Endometrium (tissue), 2 donors: Measurements from ENCODE around the gene TMOD2.
A peak's percentile ranks its signal among the peaks of the same experiment; 100 is the strongest.
"Not testable (repeated sequence)": the region's sequence is repeated elsewhere in the genome, so short reads cannot be mapped to it uniquely, and the experiment has no call there.

Experiments
- FAIRE-seq: peaks from 2 replicates; lab custom pipeline; 2012; peaks lifted over from hg19 to GRCh38; lab: Jason Lieb, UNC
- donor health status: control.
- donor health status: control.

The TMOD2 gene

DNA sequence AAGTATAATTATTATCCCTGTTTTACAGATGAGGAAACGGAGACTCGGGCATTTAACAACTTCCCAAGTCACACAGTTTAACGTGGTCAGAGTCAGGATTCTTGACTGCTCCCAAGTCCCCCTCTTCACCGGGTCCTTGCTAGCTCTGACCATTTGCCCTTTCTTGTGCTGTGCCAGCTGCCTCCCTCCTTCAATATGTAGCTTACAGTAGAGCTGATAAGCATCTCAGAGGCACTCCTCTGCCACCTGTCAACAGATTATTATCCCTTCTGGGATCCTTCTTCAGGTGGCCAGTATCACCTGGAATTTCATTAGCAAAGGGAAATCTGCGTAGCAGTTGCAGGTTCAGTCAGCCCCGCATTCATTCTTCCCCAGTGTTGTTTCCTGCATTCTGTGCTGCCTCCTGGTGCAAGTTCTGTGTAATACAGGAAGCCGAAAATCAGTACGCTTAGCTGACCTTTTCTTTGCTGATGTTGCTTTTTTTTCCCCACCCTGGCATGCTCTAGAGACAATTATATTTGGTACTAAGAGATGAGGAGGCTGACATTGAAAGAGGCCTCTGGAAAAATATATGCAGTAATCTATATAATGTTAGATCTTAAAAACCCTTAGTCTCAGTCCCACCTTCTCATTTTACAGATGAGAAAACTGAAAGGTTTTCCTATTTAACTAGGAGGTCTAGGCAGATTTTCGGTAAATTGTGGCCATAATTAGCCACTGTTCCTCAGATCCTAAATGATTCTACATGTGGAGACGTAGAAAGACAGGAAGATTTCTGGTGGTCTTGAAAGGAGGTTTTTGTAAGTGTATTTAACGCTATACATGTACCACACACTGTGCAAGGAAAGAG, 24.8 kb downstream of the TMOD2 start:
- no peak for FAIRE-seq

DNA sequence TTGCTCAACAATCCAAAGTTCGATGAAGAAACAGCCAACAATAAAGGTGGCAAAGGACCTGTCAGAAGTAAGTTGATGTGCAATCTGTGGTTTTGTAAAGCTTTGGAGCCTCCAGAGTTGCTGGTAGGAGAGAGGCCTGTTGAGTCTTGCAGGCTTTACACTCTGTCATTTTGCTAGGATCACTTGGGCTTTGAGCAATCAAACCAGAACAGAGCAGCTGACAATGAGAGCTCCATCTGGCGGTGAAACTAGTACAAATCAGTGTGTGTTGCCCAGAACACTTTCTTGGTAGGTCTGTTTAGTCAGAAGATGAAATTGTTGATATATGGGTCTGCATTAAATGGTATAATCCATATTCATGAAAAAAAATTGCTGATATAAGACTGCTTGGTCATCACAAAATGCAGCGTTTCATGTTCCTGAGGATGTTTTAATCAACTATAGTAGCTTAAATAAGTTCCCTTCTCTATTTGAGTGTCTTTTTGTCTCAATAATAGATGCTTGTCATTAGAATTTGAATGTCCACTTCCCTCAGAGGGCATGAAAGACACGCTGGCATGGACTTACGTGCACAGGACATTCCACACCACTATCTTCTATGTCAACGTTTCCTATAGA, 25.7 kb downstream of the TMOD2 start:
- FAIRE-seq, result peak; percentile 23

GRCh38 chr15:51780636-51781035, 29.2 kb downstream of the TMOD2 start:
- no peak for FAIRE-seq

DNA sequence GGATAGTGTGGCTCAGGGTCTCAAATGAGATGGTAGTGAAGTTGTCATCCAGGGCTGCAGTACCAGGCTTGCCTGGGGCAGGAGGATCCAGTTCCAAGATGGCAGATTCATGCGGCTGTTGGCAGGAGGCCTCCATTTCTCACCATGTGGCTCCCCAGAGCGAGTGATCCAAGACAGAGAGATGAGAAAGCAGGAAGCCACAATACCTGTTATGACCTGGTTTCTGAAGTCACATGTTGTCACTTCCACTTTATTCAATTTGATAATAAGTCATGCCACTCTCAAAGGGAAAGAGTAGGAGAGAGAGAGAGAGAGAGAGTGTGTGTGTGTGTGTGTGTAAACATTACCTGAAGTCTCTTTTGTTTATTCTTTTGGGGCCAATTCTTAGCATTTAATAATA, 30.1 kb downstream of the TMOD2 start:
- no peak for FAIRE-seq

DNA sequence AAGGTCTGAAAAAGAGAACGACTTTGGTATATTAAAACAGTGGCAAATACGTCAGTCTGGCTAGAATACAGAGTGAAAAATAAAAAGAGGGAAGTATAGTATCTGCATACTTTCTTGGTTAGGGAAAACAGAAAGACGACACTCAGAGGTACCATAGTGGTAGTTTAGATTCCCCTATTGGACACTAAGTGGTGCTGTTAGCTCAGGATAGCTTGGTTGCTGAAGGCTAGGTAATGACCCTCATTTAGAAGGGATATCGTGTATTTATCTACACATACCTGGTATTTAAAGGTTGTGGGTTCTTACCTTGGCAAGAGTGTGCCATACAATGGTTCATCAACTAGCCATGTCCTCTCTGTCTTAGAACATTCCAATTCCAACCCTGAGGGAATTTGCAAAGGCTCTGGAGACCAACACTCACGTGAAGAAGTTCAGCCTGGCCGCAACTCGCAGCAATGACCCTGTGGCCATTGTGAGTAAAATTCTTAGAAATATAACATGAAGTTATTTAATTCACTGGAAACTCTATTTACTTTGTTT, 31.0 kb downstream of the TMOD2 start:
- FAIRE-seq, result no peak

DNA sequence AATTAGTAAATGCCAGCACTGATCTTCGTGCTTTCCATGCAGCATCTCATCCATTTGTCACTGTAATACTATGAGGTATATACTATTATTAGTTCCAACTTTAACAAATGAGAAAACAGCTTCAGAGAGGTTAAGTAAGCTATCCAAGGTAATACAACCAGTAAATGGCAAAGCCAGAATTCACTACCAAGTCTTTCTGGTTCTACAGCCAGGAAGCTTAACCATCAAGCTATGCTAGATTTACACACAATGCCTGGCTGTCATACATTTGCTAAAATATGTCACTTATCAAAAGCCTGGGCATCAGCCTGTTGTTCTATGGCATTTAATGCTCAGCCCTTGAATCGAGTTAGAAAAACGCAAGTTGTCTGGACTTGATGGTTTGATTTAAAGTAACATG, 32.6 kb downstream of the TMOD2 start:
- FAIRE-seq, result no peak

DNA sequence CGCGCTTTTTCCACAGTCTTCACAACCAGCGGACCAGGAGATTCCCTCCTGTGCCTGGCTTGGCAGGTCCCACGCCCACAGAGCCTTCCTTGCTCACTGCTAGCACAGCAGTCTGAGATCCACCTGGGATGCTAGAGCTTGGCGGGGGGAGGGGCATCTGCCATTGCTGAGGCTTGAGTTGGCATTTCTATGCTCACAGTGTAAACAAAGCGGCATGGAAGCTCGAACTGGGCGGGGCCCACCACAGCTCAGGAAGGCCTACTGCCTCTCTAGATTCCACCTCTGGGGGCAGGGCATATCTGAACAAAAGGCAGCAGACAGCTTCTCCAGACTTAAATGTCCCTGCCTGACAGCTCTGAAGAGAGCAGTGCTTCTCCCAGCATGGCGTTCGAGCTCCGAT, 35.7 kb downstream of the TMOD2 start:
- not testable (repeated sequence) for FAIRE-seq

DNA sequence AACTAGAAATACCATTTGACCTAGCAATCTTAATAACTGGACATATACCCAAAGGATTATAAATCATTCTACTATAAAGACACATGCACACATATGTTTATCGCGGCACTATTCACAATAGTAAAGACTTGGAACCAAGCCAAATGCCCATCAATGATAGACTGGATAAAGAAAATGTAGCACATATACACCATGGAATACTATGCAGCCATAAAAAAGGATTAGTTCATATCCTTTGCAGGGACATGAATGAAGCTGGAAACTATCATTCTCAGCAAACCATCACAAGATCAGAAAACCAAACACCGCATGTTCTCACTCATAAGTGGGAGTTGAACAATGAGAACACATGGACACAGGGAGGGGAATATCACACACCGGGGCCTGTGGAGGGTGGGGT, 41.1 kb downstream of the TMOD2 start:
- not testable (repeated sequence) for FAIRE-seq

DNA sequence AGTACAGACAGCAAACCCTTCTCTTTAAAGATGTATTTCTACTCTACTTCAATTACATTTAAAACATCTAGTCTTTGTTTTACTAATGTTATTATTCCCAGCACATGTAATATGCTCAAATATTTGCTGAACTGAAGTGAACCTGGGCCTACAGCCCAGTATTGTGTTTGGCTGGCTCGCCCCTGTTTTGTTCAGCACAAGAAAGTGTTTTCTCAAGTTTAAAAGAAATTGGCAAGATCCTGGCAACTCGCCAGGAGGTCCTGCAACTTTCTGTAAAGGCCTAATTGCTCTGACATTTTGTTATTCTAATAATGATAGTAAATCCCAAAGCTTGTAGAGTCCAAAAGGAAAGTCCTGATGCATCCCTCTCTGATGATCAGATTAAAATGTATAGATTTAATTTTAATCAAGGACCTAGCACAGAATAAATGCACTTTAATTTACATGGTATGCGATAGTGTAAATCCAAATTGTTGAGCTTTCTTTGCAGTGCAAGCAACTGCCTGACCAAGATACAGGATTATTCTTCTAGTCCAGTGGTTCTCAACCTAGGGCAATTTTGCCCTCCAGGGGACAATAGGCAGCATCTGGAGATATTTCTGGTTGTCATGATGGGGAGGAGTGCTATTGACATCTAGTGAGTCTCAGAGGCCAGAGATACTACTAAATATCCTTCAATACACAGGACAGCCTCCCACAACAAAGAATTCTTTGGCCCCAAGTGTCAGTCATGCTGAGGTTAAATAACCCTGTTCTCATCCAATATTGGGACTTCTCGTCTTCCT, 42.3 kb downstream of the TMOD2 start:
- no peak for FAIRE-seq

DNA sequence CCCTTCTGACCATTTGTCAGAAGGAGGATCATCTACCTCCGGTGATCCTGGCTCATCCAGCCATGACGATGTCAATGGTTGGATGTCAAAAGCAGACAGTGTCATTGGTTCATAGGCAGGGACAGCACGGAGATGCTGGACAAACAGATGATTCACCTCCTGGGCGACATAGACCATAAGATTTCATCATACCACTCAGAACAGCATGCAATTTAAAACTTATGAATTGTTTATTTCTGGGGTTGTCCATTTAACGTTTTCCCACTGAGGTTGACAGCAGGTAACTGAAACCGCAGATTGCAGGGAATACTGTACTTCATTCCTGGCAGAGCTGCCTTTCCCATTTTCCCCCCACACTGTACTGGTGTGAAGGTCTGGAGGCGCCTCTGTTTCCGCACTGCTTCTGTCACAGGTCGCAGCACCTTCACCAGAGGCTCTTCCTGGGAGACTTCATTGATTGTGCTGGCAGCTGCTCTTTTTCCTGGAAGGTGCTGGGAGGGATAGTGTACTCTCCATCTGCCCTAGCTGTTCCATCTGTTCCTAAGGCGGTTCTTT, 45.5 kb downstream of the TMOD2 start:
- no peak for FAIRE-seq

- no peak for FAIRE-seq
Measured at GRCh38 chr15:51798281-51798680, 46.9 kb downstream of the TMOD2 start.

GRCh38 chr15:51799282-51800252, 48.2 kb downstream of the TMOD2 start:
- FAIRE-seq, result no peak

DNA sequence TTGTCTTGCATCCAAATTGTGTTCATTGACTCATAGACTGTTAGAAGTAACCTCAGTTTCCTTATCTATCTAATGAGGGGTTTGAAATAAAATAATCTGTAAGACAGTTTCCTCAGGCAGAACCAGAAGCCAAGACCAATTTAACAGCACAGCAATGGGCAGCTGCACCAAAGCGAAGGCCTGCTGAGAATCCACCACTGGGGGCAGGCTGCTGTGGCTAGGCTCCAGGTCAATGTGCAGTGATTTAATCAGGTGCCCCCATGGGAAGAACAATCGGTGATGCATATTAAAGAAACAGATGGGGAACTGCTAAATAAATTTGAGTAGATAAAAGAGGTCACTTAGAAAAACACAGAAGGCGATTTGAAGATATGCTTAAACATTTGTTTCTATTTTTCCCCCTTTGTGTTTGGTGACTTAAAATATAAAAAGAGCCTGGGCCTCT, 50.0 kb downstream of the TMOD2 start:
- no peak for FAIRE-seq

GRCh38 chr15:51802593-51802992, 51.2 kb downstream of the TMOD2 start:
- no peak for FAIRE-seq

- FAIRE-seq, result no peak
Measured at GRCh38 chr15:51803965-51804364, 52.6 kb downstream of the TMOD2 start.

DNA sequence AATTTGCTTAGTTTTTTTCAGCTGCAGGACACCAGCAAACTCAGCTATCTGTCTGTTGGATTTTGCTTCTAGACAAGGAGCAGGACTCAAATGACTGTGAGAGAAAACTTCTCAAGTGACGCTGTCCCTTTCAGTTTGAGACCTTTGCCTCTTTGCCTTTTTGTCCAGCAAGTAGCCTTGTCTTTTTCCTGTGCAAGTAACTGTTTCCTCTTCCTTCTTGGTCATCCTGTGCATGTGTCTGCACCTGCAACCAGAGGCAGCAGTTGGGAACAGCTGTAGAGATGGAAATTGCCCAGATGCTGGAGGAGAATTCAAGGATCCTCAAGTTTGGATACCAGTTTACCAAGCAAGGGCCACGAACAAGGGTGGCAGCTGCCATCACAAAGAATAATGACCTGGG, 54.7 kb downstream of the TMOD2 start:
- FAIRE-seq, result no peak

GRCh38 chr15:51809457-51809856, 58.1 kb downstream of the TMOD2 start:
- FAIRE-seq, result no peak

GRCh38 chr15:51812598-51812997, 61.2 kb downstream of the TMOD2 start:
- no peak for FAIRE-seq

- no peak for FAIRE-seq
Measured at GRCh38 chr15:51814606-51815005, 63.2 kb downstream of the TMOD2 start.

- FAIRE-seq, result no peak
Measured at GRCh38 chr15:51816611-51817010, 65.2 kb downstream of the TMOD2 start.

DNA sequence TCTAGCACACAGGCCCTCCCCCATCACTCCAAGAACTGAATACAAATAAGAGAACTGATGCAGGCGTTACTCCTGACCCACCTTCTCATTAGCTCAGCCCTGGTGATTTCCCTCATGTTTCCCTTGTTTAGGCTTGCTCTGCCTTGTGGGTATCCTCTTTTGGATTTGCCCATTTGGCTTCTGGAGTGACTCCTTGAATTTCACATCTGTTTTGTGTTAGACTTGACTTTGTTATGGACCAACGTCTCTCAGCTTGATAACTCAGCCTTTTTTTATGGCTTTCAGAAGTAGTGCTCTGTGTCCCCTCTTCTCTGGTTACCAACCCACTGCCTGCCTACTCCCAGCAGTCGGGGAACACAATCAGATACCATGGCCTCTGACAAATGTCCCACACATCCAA, 66.8 kb downstream of the TMOD2 start:
- no peak for FAIRE-seq
